Ishikawa (cell line): ENCODE measurements around the gene DOCK1.

Experiments
- CREB1 ChIP-seq: IDR thresholded peaks from 2 replicates; pipeline ENCODE4 v1.6.1; 2012; ENCODE audit warnings: low read depth
- EGR1 ChIP-seq: IDR thresholded peaks from 2 replicates; pipeline ENCODE4 v1.6.1; 2012
- EP300 ChIP-seq: IDR thresholded peaks from 2 replicates; pipeline ENCODE4 v1.6.1; 2012; ENCODE audit warnings: borderline replicate concordance
- RAD21 ChIP-seq: IDR thresholded peaks from 2 replicates; pipeline ENCODE4 v1.6.1; 2012; ENCODE audit warnings: low read depth
- TEAD4 ChIP-seq: IDR thresholded peaks from 2 replicates; pipeline ENCODE4 v1.6.1; 2012
- TF ChIP-seq, protein P1 (sequence below): IDR thresholded peaks from 2 replicates; pipeline ENCODE4 v1.6.1; 2012
- TF ChIP-seq, protein P2 (sequence below): IDR thresholded peaks from 2 replicates; pipeline ENCODE4 v1.6.1; 2012; ENCODE audit warnings: low read depth, mild to moderate bottlenecking
- TF ChIP-seq, protein P3 (sequence below): IDR thresholded peaks from 2 replicates; pipeline ENCODE4 v1.6.1; 2012

DNA sequence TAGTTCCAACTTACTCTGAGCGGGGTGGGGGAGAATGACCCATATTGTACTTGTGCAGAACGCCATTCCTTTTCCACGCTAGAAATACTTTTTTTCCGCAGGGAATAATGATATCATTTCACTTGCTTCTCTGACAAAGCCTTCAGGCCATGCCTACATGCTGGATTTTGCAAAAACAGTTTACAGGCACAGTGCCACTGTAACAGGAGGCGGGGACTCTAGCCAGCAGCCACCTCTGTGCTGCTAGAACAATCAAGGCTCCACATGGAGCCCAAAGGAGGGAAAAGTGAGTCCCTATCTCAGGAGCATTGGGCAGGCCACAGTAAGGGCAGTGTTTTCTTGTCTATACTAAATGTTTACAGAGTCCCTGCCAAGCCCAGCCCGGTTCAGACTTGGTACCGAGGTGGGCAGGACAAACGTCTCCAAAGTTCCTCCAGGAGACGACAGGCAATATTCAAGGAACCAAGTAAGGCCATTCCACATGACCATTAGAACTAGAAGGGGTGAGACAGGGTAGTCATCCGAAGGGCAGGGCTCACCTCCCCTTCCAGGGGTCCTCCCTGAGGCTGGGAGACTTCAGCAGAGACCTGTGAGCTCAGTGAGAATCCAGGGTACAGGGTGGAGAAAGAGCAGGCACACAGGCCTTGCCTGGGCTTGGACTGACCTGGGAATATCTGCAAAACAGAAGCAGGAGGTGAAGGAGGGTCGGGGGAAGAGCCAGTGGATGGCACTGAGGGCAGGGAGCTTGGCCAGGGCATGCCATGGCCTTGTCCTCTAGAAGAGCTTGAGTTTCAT is 553.0 kb downstream of the DOCK1 start:
- TF ChIP-seq RAD21 (no peak), EGR1 (no peak), CREB1 (no peak), TEAD4 (no peak), EP300 (no peak)
- TF ChIP-seq, protein P1, sequence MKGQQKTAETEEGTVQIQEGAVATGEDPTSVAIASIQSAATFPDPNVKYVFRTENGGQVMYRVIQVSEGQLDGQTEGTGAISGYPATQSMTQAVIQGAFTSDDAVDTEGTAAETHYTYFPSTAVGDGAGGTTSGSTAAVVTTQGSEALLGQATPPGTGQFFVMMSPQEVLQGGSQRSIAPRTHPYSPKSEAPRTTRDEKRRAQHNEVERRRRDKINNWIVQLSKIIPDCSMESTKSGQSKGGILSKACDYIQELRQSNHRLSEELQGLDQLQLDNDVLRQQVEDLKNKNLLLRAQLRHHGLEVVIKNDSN: no peak
- TF ChIP-seq, protein P2, sequence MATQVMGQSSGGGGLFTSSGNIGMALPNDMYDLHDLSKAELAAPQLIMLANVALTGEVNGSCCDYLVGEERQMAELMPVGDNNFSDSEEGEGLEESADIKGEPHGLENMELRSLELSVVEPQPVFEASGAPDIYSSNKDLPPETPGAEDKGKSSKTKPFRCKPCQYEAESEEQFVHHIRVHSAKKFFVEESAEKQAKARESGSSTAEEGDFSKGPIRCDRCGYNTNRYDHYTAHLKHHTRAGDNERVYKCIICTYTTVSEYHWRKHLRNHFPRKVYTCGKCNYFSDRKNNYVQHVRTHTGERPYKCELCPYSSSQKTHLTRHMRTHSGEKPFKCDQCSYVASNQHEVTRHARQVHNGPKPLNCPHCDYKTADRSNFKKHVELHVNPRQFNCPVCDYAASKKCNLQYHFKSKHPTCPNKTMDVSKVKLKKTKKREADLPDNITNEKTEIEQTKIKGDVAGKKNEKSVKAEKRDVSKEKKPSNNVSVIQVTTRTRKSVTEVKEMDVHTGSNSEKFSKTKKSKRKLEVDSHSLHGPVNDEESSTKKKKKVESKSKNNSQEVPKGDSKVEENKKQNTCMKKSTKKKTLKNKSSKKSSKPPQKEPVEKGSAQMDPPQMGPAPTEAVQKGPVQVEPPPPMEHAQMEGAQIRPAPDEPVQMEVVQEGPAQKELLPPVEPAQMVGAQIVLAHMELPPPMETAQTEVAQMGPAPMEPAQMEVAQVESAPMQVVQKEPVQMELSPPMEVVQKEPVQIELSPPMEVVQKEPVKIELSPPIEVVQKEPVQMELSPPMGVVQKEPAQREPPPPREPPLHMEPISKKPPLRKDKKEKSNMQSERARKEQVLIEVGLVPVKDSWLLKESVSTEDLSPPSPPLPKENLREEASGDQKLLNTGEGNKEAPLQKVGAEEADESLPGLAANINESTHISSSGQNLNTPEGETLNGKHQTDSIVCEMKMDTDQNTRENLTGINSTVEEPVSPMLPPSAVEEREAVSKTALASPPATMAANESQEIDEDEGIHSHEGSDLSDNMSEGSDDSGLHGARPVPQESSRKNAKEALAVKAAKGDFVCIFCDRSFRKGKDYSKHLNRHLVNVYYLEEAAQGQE: no peak
- TF ChIP-seq, protein P3, sequence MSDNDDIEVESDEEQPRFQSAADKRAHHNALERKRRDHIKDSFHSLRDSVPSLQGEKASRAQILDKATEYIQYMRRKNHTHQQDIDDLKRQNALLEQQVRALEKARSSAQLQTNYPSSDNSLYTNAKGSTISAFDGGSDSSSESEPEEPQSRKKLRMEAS: no peak
